ENCODE data around the gene CRADD.

Gene CRADD

DNA sequence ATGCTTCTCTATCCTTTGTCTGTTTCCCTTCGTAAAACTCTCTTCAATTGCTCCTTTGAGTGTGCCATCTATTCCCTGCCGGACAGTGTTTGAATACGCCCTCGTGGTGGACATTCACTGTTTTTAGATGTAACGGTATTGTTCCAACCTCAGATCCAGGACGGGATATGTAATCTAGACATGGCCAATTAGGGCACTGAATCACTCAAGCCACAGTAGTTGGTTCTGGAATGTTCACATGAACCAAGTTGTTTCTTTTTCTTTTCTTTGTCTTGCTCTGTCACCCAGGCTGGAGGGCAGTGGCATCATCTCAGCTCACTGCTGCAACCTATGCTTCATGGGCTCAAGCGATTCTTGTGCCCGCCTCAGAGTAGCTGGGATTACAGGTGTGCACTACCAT is 267.0 kb downstream of the CRADD start:
- Histone ChIP-seq H3K27me3 (ENCODE audit: control insufficient read depth, insufficient read depth, low read length) (no peaks in the 10 kb centered on the region), H3K4me1 (no peaks in the 10 kb centered on the region), H3K4me3 (ENCODE audit: low read depth, low read length) (no peak overlapping the region), H3K4me2 (ENCODE audit: low read length) (no peak overlapping the region), H3K9ac (no peak overlapping the region), H2AFZ (no peak overlapping the region), H3K79me2 (no peaks in the 10 kb centered on the region), H3K36me3 (ENCODE audit: control insufficient read depth, insufficient read depth, low read length) (no peaks in the 10 kb centered on the region), H3K9me3 (ENCODE audit: control insufficient read depth, low read length) (no peaks in the 10 kb centered on the region), H3K27ac (no peak overlapping the region)
- TF ChIP-seq, protein P1, sequence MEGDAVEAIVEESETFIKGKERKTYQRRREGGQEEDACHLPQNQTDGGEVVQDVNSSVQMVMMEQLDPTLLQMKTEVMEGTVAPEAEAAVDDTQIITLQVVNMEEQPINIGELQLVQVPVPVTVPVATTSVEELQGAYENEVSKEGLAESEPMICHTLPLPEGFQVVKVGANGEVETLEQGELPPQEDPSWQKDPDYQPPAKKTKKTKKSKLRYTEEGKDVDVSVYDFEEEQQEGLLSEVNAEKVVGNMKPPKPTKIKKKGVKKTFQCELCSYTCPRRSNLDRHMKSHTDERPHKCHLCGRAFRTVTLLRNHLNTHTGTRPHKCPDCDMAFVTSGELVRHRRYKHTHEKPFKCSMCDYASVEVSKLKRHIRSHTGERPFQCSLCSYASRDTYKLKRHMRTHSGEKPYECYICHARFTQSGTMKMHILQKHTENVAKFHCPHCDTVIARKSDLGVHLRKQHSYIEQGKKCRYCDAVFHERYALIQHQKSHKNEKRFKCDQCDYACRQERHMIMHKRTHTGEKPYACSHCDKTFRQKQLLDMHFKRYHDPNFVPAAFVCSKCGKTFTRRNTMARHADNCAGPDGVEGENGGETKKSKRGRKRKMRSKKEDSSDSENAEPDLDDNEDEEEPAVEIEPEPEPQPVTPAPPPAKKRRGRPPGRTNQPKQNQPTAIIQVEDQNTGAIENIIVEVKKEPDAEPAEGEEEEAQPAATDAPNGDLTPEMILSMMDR (IDR thresholded peaks at IDR 0.05) = no peak

Measured in parathyroid adenoma (tissue), 2 donors.